Suppressor macrophage treated with lipopolysaccharide for 4 hours (primary cell): ENCODE measurements around the gene GDPD1.
"Not testable (repeated sequence)": the region's sequence is repeated elsewhere in the genome, so short reads cannot be mapped to it uniquely, and the experiment has no call there.

Experiments used
- DNase-seq: peaks from one replicate; pipeline ENCODE4 v3.0.0-alpha.2; 2020

The GDPD1 gene

GRCh38 chr17:59254742-59255141, 34.4 kb downstream of the GDPD1 start:
- no peak for DNase-seq

- DNase-seq: no peak
These were observed 36.8 kb downstream of the GDPD1 start for GRCh38 chr17:59257101-59257500.

- no peak for DNase-seq
These were observed 40.4 kb downstream of the GDPD1 start for GRCh38 chr17:59260722-59261121.

- peak; percentile 6 for DNase-seq
These were observed 46.4 kb downstream of the GDPD1 start for GRCh38 chr17:59266745-59267144.

GRCh38 chr17:59267776-59268175, 47.5 kb downstream of the GDPD1 start:
- DNase-seq: no peak

- no peak for DNase-seq
These were observed 55.3 kb downstream of the GDPD1 start for GRCh38 chr17:59275618-59276017.

GRCh38 chr17:59277031-59277430, 56.7 kb downstream of the GDPD1 start:
- peak; percentile 87 for DNase-seq

GRCh38 chr17:59278406-59278805, 58.1 kb downstream of the GDPD1 start:
- peak; percentile 57 for DNase-seq

- no peak for DNase-seq
These were observed 64.0 kb downstream of the GDPD1 start for GRCh38 chr17:59284317-59284716.

- no peak for DNase-seq
These were observed 67.1 kb downstream of the GDPD1 start for GRCh38 chr17:59287452-59287851.

- DNase-seq: no peak
These were observed 67.6 kb downstream of the GDPD1 start for GRCh38 chr17:59287891-59288290.

- DNase-seq: no peak
These were observed 69.6 kb downstream of the GDPD1 start for GRCh38 chr17:59289981-59290301.

- not testable (repeated sequence) for DNase-seq
These were observed 70.1 kb downstream of the GDPD1 start for GRCh38 chr17:59290302-59290998.

- DNase-seq: no peak
These were observed 71.8 kb downstream of the GDPD1 start for GRCh38 chr17:59292174-59292523.

- DNase-seq: no peak
These were observed 75.9 kb downstream of the GDPD1 start for GRCh38 chr17:59296190-59296589.

GRCh38 chr17:59298521-59298920, 78.2 kb downstream of the GDPD1 start:
- DNase-seq: no peak

GRCh38 chr17:59299400-59300092, 79.2 kb downstream of the GDPD1 start:
- no peak for DNase-seq

GRCh38 chr17:59300941-59301340, 80.6 kb downstream of the GDPD1 start:
- peak; percentile 39 for DNase-seq

GRCh38 chr17:59304811-59305210, 84.5 kb downstream of the GDPD1 start:
- DNase-seq: no peak

GRCh38 chr17:59310263-59310920, 90.1 kb downstream of the GDPD1 start:
- DNase-seq: no peak

- DNase-seq: peak; percentile 82
These were observed 90.7 kb downstream of the GDPD1 start for GRCh38 chr17:59311051-59311468.

GRCh38 chr17:59311521-59311920, 91.2 kb downstream of the GDPD1 start:
- DNase-seq: not testable (repeated sequence)

GRCh38 chr17:59315866-59316265, 95.6 kb downstream of the GDPD1 start:
- peak; percentile 34 for DNase-seq
